Epithelial cell of proximal tubule (primary cell): ENCODE results near the gene TSKU. TPM values are rescaled to one million over a fixed set of nuclear protein-coding genes. Genes with fewer than 3 reads are reported as not detected.

Experiments used
- DNase-seq: peaks from one replicate; pipeline ENCODE4 v3.0.0-alpha.2; 2011; ENCODE audit warnings: low read depth
- H3K4me3 ChIP-seq: 2 replicates; pipeline ENCODE4 v1.5.1; 2011; ENCODE audit warnings: low read depth, mild to moderate bottlenecking, low read length
- total RNA-seq: library from RNA; depleted of rRNA; stranded (reverse); fragments of >200 nt; gene quantifications from 2 replicates; pipeline ENCODE4 v1.2.3, GENCODE V29; 2015
- TF ChIP-seq, protein P1 (sequence below): conservative IDR thresholded peaks from 2 replicates; pipeline ENCODE4 v1.5.1; 2012; ENCODE audit warnings: low read depth, mild to moderate bottlenecking, low read length

Gene TSKU
- total RNA-seq, 1 donor from 2014 or later = 18.3 TPM

DNA sequence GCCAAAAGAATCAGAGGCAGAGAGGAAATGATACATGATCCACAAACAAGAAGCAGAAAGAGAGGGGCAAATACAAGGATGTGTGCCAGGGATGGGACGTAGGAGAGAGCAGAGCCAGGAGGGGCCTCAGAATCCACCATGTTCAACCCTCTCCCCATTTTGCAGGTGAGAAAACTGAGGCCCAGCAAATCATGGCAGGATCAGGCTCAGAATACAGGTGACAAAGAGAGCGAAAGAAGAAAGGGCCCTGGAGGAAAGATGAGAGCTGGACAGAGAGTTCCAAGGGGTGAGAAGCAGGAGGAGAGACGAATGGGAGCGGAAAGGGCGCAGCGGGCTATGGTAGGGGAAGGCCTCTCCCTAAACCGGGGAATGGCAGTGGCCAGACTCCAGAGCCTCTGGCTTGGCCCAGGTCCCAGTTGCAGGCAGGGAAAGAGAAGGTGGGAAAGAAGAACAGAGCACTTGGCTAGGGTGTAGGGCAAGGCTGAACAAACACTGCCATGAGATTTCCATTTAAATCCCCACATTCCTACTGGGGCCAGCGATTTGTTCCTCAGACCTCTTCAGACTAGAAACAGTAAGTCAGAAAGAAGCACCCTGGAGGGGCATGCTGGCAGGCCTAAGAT is 44.4 kb upstream of the TSKU start:
- TF ChIP-seq, protein P1, sequence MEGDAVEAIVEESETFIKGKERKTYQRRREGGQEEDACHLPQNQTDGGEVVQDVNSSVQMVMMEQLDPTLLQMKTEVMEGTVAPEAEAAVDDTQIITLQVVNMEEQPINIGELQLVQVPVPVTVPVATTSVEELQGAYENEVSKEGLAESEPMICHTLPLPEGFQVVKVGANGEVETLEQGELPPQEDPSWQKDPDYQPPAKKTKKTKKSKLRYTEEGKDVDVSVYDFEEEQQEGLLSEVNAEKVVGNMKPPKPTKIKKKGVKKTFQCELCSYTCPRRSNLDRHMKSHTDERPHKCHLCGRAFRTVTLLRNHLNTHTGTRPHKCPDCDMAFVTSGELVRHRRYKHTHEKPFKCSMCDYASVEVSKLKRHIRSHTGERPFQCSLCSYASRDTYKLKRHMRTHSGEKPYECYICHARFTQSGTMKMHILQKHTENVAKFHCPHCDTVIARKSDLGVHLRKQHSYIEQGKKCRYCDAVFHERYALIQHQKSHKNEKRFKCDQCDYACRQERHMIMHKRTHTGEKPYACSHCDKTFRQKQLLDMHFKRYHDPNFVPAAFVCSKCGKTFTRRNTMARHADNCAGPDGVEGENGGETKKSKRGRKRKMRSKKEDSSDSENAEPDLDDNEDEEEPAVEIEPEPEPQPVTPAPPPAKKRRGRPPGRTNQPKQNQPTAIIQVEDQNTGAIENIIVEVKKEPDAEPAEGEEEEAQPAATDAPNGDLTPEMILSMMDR = no peak
- DNase-seq = no peak

DNA sequence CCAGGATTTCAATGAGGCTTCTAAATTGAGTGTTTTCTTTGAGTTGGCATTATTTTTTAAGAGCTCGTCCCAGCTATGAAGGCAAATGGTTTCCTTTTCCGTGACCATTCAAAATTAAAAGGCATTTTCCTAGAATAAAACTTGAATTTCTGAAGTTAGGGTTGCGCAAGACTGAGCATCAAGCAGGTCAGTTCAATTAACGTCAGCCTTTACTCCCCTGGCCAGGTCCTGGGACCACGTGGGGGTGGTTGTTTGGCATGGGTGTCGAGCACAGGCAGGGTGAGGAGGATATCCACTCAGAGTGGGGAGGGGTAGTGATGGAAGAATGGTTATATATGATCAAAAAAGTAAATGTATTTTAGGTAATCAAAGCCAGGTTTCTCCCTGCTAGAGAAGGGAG is 43.4 kb upstream of the TSKU start:
- H3K4me3 ChIP-seq = no peak overlapping the region
- DNase-seq = no peak
- TF ChIP-seq, protein P1 = no peak

More for the DNA sequence above, 44.4 kb upstream of the TSKU start:
- H3K4me3 ChIP-seq = no peak overlapping the region

GRCh38 chr11:76740772-76741171 is 42.4 kb upstream of the TSKU start:
- TF ChIP-seq, protein P1 = no peak
- no peak overlapping the region for H3K4me3 ChIP-seq
- no peak for DNase-seq

GRCh38 chr11:76742902-76743301 is 40.3 kb upstream of the TSKU start:
- DNase-seq = no peak
- TF ChIP-seq, protein P1 = no peak

DNA sequence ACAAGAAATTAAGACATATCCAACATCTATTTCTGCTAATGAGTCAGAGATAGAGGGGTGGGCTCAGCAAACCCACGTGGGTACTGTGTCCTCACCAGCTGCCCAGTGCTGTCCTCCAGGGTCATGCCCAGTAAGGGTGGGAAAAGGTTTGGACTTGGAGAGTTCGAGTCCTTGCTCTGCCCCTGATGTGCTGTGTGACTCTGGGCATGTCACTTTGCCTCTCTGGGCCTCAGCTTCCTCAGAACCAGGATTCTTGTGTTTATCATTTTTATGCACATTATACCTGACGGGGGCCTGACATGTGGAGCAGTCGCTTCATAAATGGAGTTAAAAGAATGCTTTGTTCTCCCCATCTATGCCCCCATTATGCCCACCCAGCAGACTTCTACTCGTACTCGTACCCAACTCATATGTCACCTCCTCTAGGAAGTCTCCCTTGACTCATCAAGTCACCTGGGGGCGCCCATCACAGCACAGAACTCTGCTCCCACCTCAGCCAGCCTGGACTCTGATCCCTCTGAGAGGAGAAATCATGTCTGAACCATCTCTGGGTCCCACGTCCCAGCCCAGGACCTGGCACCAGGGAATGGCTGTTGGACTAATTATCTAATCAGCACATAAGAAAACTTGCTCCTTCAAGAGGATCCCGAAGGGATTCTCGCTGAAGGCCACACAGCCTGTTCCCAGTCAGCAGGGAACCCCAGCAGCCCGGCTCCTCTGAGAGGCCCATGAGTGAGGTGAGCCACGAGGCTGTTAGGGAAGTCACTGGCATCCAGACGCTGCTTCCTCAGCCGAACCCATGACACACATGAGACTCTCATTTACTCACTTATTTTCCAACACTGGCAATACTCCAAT is 38.7 kb upstream of the TSKU start:
- TF ChIP-seq, protein P1 = no peak
- H3K4me3 ChIP-seq = no peak overlapping the region
- DNase-seq = no peak

More at GRCh38 chr11:76742902-76743301, 40.3 kb upstream of the TSKU start:
- no peak overlapping the region for H3K4me3 ChIP-seq

DNA sequence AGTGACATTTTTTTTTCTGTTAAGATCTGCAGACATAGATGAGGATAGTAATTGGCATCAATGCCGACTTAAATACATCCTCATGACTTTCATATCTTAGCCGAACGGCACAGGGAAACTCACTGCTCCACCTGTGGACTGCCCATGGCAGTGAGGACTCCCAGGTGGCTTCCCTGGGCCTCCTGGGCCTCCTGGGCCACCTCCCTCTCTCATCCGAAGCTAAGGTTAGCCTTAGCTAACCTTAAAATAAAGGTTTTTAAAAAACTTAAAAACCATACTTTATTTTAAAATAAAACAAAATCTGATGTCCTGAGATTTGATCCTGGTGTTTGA is 38.1 kb upstream of the TSKU start:
- TF ChIP-seq, protein P1 = no peak
- no peak for DNase-seq
- no peak overlapping the region for H3K4me3 ChIP-seq
